Measurements from ENCODE around the gene APCDD1. TPM values are rescaled to one million over a fixed set of nuclear protein-coding genes. Genes with fewer than 3 reads are reported as not detected.
A peak's percentile ranks its signal among the peaks of the same experiment; 100 is the strongest.

APCDD1 gene
- total RNA-seq, 1 experiment from 2014 or later = 0.54 TPM

DNA sequence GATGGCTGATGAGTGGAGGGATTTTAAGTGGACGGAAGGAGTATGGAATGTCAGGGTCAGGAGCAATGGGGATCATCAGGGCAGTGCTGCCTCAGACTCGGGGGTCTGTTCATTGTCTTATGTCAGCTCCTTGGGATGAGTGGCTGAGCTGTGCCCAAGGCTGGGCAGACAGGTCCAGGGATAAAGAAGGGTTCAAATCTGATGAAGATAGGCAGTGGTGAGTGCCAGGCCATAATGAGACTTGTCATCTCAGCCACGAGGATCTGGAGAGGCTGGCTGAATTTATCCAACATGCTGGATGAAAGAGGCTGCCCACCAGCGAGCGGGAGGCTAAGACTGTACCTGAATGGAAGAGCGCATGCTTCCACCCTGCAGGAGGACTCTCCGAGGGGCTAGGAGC lies 46.3 kb upstream of the APCDD1 start:
- POLR2A ChIA-PET = interaction anchor here (0.9 kb wide), 1 partner anchor 11 kb away, joined by 3 read pairs; no protein-coding TSS in a partner anchor
- no TSS peak for BruUV-seq (replicated peaks)
- peaks cover 18% of the 10 kb centered on the region for H3K4me1 Mint-ChIP-seq (ENCODE audit: insufficient read depth, unreplicated experiment)
- intact Hi-C loops (cut with micrococcal nuclease) = no loop called here
- CTCF ChIA-PET = interaction anchor here (1.4 kb wide), 1 partner anchor 9 kb away, joined by 3 read pairs; no protein-coding TSS in a partner anchor
- no peaks in the 10 kb centered on the region for H3K36me3 Mint-ChIP-seq (ENCODE audit: insufficient read depth, unreplicated experiment)
- TF ChIP-seq, protein P1, sequence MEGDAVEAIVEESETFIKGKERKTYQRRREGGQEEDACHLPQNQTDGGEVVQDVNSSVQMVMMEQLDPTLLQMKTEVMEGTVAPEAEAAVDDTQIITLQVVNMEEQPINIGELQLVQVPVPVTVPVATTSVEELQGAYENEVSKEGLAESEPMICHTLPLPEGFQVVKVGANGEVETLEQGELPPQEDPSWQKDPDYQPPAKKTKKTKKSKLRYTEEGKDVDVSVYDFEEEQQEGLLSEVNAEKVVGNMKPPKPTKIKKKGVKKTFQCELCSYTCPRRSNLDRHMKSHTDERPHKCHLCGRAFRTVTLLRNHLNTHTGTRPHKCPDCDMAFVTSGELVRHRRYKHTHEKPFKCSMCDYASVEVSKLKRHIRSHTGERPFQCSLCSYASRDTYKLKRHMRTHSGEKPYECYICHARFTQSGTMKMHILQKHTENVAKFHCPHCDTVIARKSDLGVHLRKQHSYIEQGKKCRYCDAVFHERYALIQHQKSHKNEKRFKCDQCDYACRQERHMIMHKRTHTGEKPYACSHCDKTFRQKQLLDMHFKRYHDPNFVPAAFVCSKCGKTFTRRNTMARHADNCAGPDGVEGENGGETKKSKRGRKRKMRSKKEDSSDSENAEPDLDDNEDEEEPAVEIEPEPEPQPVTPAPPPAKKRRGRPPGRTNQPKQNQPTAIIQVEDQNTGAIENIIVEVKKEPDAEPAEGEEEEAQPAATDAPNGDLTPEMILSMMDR (IDR thresholded peaks at IDR 0.05; ENCODE audit: unreplicated experiment) = no peak
- DNase-seq (ENCODE audit: unreplicated experiment) = no peak
- H3K9me3 Mint-ChIP-seq (ENCODE audit: unreplicated experiment) = no peaks in the 10 kb centered on the region
- H3K27me3 Mint-ChIP-seq (ENCODE audit: insufficient read depth, unreplicated experiment) = no peaks in the 10 kb centered on the region
- no peak overlapping the region for H3K27ac Mint-ChIP-seq (ENCODE audit: low read depth, unreplicated experiment)
- no peak overlapping the region for H3K4me3 Mint-ChIP-seq (ENCODE audit: unreplicated experiment)

DNA sequence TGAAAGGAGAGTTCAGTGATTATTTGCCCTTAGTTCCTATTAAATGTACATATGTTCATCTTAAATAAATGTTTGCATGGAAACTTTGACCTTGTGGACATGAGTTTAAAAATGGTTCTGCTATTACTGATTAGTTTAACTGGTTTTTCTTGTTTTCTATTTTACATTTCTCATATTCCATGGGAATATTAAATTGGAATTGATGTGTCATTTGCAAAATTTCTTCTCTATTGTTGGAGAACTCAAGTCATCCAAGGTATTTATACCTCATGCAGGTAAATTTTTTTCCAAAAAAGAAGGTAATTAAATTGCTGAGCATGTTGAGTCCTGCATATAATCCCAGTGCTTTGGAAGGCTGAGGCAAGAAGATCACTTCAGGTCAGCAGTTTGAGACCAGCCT lies 45.4 kb upstream of the APCDD1 start:
- DNase-seq (ENCODE audit: unreplicated experiment) = no peak
- peaks cover 26% of the 10 kb centered on the region for H3K4me1 Mint-ChIP-seq (ENCODE audit: insufficient read depth, unreplicated experiment)

DNA sequence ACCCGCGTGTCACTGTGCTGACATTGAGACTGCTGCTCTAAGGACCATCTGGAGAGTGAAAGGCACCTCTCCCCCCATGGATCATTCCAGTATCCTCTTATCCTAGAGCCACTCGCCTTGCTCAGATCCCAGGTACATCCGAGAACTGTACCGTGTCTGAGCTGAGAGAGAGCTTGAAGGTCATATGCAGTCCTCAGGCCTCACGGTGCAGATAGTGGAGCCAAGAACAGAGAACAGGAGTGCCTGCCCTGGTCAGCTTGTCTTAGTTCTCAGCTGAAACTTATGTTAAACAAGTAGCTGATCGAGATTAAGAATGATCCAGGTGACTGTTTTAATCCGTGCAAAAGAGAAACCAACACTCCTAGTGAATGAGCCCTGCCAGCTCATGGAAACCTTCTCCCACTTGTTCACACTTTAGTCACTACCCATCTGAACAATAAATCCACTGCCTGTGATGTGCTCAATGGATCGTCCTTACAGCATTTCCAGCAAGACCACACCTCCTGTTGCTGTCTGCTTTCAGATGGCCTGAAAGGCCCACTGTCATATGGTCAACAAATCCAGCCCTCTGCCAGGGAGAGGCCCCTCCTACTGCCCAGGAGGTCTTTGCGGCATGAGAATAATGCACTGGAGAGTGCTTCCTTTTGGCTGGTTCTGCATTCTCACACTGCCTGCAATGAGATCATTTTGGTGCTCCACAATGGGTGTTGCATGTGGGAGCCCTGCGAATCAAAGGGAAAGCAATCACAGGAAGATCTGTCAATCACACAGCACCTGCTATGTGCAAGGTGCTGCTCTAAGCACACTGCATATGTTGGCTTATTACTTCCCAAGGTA lies 43.7 kb upstream of the APCDD1 start:
- Mint-ChIP-seq H3K36me3 (ENCODE audit: insufficient read depth, unreplicated experiment) (no peaks in the 10 kb centered on the region), H3K27ac (ENCODE audit: low read depth, unreplicated experiment) (no peak overlapping the region), H3K4me3 (ENCODE audit: unreplicated experiment) (no peak overlapping the region), H3K27me3 (ENCODE audit: insufficient read depth, unreplicated experiment) (no peaks in the 10 kb centered on the region), H3K9me3 (ENCODE audit: unreplicated experiment) (no peaks in the 10 kb centered on the region), H3K4me1 (ENCODE audit: insufficient read depth, unreplicated experiment) (peaks cover 32% of the 10 kb centered on the region)
- BruUV-seq (replicated peaks) = no TSS peak
- ChIA-PET CTCF (interaction anchor here (0.6 kb wide), 1 partner anchor 136 kb away, joined by 3 read pairs; no protein-coding TSS in a partner anchor), POLR2A (interaction anchor here (0.8 kb wide), 1 partner anchor 9 kb away, joined by 4 read pairs; no protein-coding TSS in a partner anchor)
- intact Hi-C loops (cut with micrococcal nuclease) = no loop called here
- no peak for DNase-seq (ENCODE audit: unreplicated experiment)
- TF ChIP-seq, protein P1 (IDR thresholded peaks at IDR 0.05; ENCODE audit: unreplicated experiment) = no peak

More for the DNA sequence above, 45.4 kb upstream of the APCDD1 start:
- no peaks in the 10 kb centered on the region for H3K9me3 Mint-ChIP-seq (ENCODE audit: unreplicated experiment)
- TF ChIP-seq, protein P1 (IDR thresholded peaks at IDR 0.05; ENCODE audit: unreplicated experiment) = no peak
- no peaks in the 10 kb centered on the region for H3K36me3 Mint-ChIP-seq (ENCODE audit: insufficient read depth, unreplicated experiment)
- POLR2A ChIA-PET = no interaction called here
- CTCF ChIA-PET = interaction anchor here (0.6 kb wide), 2 partner anchors 31 to 110 kb away, joined by 3 read pairs; no protein-coding TSS in a partner anchor
- no peak overlapping the region for H3K4me3 Mint-ChIP-seq (ENCODE audit: unreplicated experiment)
- no TSS peak for BruUV-seq (replicated peaks)
- H3K27ac Mint-ChIP-seq (ENCODE audit: low read depth, unreplicated experiment) = no peak overlapping the region
- intact Hi-C loops (cut with micrococcal nuclease) = no loop called here
- H3K27me3 Mint-ChIP-seq (ENCODE audit: insufficient read depth, unreplicated experiment) = no peaks in the 10 kb centered on the region

DNA sequence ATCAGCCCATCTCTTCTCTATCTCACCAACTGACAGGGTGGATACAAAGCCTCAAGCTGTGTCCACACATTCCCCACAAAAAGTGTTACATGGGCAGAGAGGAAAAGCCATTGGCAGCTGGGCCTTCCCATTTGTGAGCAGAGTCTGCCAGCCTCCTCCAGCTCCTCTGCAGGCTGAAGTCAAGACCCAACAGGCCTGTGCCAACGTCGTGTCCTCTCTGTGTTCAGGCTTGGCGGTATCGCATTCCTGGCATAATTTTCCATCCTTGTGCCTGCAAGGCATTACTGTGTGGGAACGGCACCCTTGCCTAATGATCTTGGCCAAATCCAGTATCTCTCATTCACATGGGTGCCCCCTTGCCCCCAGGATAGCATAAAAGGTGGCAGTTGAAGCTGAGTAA lies 41.5 kb upstream of the APCDD1 start:
- H3K27ac Mint-ChIP-seq (ENCODE audit: low read depth, unreplicated experiment) = peak overlapping the region; percentile 52
- no peaks in the 10 kb centered on the region for H3K27me3 Mint-ChIP-seq (ENCODE audit: insufficient read depth, unreplicated experiment)

More for the DNA sequence above, 41.5 kb upstream of the APCDD1 start:
- Mint-ChIP-seq H3K36me3 (ENCODE audit: insufficient read depth, unreplicated experiment) (no peaks in the 10 kb centered on the region), H3K4me3 (ENCODE audit: unreplicated experiment) (no peak overlapping the region), H3K9me3 (ENCODE audit: unreplicated experiment) (no peaks in the 10 kb centered on the region), H3K4me1 (ENCODE audit: insufficient read depth, unreplicated experiment) (peaks cover 39% of the 10 kb centered on the region)
- POLR2A ChIA-PET = interaction anchor here (0.6 to 2.4 kb wide), 15 partner anchors 9 to 1315 kb away, joined by 3 to 10 read pairs (median 4); partner anchors contain the start of gene NAPG
- no TSS peak for BruUV-seq (replicated peaks)
- CTCF ChIA-PET = interaction anchor here (0.7 to 1.0 kb wide), 2 partner anchors 20 to 1585 kb away, joined by 3 read pairs; no protein-coding TSS in a partner anchor
- intact Hi-C loops (cut with micrococcal nuclease) = no loop called here
- peak; percentile 85 for DNase-seq (ENCODE audit: unreplicated experiment)
- TF ChIP-seq, protein P1 (IDR thresholded peaks at IDR 0.05; ENCODE audit: unreplicated experiment) = no peak
